ENCODE measurements around the gene PRTN3.
"Not testable (repeated sequence)": the region's sequence is repeated elsewhere in the genome, so short reads cannot be mapped to it uniquely, and the experiment has no call there.

PRTN3 gene

DNA sequence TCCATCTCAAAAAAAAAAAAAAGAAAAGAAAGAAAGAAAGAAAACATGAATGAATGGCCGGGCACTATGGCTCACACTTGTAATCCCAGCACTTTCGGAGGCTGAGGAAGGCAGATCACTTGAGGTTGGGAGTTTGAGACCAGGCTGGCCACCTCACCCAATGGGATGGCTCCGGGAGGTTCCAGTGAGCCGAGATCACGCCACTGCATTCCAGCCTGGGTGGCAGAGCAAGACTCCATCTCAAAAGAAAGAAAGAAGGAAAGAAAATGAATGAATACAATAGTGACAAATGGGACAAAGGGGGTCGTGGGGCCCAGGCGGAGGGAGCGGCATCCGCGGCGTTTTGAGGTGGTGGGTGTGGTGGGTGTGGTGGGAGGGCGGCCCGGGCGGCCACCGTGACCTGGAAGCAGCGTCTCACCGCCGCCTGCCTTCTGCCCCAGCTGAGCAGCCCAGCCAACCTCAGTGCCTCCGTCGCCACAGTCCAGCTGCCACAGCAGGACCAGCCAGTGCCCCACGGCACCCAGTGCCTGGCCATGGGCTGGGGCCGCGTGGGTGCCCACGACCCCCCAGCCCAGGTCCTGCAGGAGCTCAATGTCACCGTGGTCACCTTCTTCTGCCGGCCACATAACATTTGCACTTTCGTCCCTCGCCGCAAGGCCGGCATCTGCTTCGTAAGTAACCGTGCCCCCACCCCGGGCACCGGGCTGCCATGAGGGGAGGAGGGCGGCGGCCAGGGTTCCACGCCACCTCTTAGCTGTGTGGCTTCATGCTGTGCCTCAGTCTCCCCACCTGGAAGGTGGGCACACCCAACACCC lies 5.1 kb downstream of the PRTN3 start:
- TF ChIP-seq ZC3H10 (CRISPR knock-in tag; IDR thresholded peaks at IDR 0.05) = no peak
- no peak for TF ChIP-seq ARNTL (CRISPR knock-in tag; IDR thresholded peaks at IDR 0.05; ENCODE audit: borderline replicate concordance, low read depth)
- TF ChIP-seq OSR1 (CRISPR knock-in tag; IDR thresholded peaks at IDR 0.05) = no peak
- TF ChIP-seq ZNF8 (CRISPR knock-in tag; IDR thresholded peaks at IDR 0.05) = no peak
- ATAC-seq = no peak

DNA sequence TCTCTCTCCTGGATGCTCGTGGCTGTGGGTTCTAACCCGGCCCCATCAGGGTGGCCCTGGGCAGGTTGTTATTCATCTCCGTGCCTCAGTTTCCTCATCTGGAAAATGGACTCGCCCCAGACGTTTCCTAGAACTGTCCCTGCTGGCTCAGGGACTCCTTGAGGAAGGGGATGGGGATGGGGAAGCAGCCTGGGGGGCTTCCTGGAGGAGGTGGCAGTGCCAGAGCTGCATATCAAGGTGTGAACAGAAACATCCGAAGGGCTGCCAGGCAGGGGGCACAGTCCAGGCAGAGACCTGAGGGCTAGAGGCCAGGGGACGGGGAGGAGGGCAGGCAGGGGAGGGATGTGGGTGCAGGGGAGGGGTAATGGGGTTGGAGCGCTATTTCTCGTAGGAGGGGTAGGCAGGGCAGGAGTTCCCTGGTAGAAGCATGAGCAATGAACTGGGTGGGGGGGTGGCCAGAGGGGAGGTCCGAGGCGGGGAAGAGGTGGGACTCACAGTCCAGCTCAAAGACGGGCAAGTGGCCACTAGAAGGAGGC lies 7.7 kb downstream of the PRTN3 start:
- ATAC-seq = no peak
- TF ChIP-seq TOX (CRISPR knock-in tag; IDR thresholded peaks at IDR 0.05; ENCODE audit: borderline replicate concordance) = no peak
- TF ChIP-seq RARB (CRISPR knock-in tag; IDR thresholded peaks at IDR 0.05) = no peak
- TF ChIP-seq ARNTL (CRISPR knock-in tag; IDR thresholded peaks at IDR 0.05; ENCODE audit: borderline replicate concordance, low read depth) = no peak
- no peak for TF ChIP-seq TCF4 (CRISPR knock-in tag; IDR thresholded peaks at IDR 0.05; ENCODE audit: borderline replicate concordance)
- TF ChIP-seq, protein P1, sequence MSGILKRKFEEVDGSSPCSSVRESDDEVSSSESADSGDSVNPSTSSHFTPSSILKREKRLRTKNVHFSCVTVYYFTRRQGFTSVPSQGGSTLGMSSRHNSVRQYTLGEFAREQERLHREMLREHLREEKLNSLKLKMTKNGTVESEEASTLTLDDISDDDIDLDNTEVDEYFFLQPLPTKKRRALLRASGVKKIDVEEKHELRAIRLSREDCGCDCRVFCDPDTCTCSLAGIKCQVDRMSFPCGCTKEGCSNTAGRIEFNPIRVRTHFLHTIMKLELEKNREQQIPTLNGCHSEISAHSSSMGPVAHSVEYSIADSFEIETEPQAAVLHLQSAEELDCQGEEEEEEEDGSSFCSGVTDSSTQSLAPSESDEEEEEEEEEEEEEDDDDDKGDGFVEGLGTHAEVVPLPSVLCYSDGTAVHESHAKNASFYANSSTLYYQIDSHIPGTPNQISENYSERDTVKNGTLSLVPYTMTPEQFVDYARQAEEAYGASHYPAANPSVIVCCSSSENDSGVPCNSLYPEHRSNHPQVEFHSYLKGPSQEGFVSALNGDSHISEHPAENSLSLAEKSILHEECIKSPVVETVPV (CRISPR knock-in tag; IDR thresholded peaks at IDR 0.05) = no peak
- TF ChIP-seq PPARA (CRISPR knock-in tag; IDR thresholded peaks at IDR 0.05; ENCODE audit: borderline replicate concordance) = no peak
- TF ChIP-seq, protein P2, sequence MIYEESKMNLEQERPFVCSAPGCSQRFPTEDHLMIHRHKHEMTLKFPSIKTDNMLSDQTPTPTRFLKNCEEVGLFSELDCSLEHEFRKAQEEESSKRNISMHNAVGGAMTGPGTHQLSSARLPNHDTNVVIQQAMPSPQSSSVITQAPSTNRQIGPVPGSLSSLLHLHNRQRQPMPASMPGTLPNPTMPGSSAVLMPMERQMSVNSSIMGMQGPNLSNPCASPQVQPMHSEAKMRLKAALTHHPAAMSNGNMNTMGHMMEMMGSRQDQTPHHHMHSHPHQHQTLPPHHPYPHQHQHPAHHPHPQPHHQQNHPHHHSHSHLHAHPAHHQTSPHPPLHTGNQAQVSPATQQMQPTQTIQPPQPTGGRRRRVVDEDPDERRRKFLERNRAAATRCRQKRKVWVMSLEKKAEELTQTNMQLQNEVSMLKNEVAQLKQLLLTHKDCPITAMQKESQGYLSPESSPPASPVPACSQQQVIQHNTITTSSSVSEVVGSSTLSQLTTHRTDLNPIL (CRISPR knock-in tag; IDR thresholded peaks at IDR 0.05; ENCODE audit: low read depth) = no peak
- no peak for TF ChIP-seq ZFP3 (CRISPR knock-in tag; IDR thresholded peaks at IDR 0.05)
- no peak for TF ChIP-seq ZNF8 (CRISPR knock-in tag; IDR thresholded peaks at IDR 0.05)
- no peak for TF ChIP-seq ZFP30 (CRISPR knock-in tag; IDR thresholded peaks at IDR 0.05)
- TF ChIP-seq CSDC2 (CRISPR knock-in tag; IDR thresholded peaks at IDR 0.05) = no peak
- TF ChIP-seq ISL1 (CRISPR knock-in tag; IDR thresholded peaks at IDR 0.05) = no peak
- no peak for TF ChIP-seq ESRRG (CRISPR knock-in tag; IDR thresholded peaks at IDR 0.05)
- TF ChIP-seq BACH2 (CRISPR knock-in tag; IDR thresholded peaks at IDR 0.05; ENCODE audit: borderline replicate concordance) = no peak
- no peak for TF ChIP-seq ZNF565 (CRISPR knock-in tag; conservative IDR thresholded peaks at IDR 0.05; ENCODE audit: low read depth)
- TF ChIP-seq ZNF70 (CRISPR knock-in tag; IDR thresholded peaks at IDR 0.05) = no peak
- TF ChIP-seq, protein P3, sequence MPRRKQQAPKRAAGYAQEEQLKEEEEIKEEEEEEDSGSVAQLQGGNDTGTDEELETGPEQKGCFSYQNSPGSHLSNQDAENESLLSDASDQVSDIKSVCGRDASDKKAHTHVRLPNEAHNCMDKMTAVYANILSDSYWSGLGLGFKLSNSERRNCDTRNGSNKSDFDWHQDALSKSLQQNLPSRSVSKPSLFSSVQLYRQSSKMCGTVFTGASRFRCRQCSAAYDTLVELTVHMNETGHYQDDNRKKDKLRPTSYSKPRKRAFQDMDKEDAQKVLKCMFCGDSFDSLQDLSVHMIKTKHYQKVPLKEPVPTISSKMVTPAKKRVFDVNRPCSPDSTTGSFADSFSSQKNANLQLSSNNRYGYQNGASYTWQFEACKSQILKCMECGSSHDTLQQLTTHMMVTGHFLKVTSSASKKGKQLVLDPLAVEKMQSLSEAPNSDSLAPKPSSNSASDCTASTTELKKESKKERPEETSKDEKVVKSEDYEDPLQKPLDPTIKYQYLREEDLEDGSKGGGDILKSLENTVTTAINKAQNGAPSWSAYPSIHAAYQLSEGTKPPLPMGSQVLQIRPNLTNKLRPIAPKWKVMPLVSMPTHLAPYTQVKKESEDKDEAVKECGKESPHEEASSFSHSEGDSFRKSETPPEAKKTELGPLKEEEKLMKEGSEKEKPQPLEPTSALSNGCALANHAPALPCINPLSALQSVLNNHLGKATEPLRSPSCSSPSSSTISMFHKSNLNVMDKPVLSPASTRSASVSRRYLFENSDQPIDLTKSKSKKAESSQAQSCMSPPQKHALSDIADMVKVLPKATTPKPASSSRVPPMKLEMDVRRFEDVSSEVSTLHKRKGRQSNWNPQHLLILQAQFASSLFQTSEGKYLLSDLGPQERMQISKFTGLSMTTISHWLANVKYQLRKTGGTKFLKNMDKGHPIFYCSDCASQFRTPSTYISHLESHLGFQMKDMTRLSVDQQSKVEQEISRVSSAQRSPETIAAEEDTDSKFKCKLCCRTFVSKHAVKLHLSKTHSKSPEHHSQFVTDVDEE (CRISPR knock-in tag; IDR thresholded peaks at IDR 0.05) = no peak
- TF ChIP-seq, protein P4, sequence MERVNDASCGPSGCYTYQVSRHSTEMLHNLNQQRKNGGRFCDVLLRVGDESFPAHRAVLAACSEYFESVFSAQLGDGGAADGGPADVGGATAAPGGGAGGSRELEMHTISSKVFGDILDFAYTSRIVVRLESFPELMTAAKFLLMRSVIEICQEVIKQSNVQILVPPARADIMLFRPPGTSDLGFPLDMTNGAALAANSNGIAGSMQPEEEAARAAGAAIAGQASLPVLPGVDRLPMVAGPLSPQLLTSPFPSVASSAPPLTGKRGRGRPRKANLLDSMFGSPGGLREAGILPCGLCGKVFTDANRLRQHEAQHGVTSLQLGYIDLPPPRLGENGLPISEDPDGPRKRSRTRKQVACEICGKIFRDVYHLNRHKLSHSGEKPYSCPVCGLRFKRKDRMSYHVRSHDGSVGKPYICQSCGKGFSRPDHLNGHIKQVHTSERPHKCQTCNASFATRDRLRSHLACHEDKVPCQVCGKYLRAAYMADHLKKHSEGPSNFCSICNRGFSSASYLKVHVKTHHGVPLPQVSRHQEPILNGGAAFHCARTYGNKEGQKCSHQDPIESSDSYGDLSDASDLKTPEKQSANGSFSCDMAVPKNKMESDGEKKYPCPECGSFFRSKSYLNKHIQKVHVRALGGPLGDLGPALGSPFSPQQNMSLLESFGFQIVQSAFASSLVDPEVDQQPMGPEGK (CRISPR knock-in tag; IDR thresholded peaks at IDR 0.05; ENCODE audit: borderline replicate concordance) = no peak

DNA sequence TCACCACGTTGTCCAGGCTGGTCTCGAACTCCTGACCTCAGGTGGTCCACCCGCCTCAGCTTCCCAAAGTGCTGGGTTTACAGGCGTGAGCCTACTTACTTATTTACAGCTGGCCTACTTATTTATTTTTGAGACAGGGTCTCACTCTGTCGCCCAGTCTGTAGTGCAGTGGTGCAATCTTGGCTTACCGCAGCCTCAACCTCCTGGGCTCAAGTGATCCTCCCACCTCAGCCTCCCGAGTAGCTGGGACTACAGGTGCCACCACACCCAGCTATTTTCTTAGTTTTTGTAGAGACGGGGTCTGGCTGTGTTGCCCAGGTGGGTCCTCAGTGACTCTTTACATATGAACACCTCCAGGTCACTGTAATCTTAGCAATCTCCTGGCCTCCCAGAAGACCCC lies 8.4 kb downstream of the PRTN3 start:
- ATAC-seq = not testable (repeated sequence)
